CD14-positive monocyte (primary cell): ENCODE data around the gene NLGN1. TPM values are rescaled to one million over a fixed set of nuclear protein-coding genes. Genes with fewer than 3 reads are reported as not detected.

Source experiments
- DNase-seq, 3 donors: peaks; one replicate each; pipeline ENCODE4 v3.0.0-alpha.2; 2011 to 2022
- H2AFZ ChIP-seq: 2 replicates; pipeline ENCODE4 v1.6.0; 2012; ENCODE audit warnings: mild to moderate bottlenecking, low read depth, low read length, inconsistent platforms; ENCODE audit not compliant: insufficient read depth, poor library complexity, severe bottlenecking
- H3K27ac ChIP-seq, 2 donors: 1 replicate in 1 of 2; 2 replicates in 1 of 2; pipeline ENCODE4 v1.5.1; 2012 to 2013; ENCODE audit warnings: low read length in 2 of 2, control low read depth in 1 of 2, inconsistent platforms in 1 of 2, low read depth in 1 of 2, mild to moderate bottlenecking in 1 of 2
- H3K27me3 ChIP-seq, 2 donors: one replicate each; pipeline versions ENCODE4 v1.6.0 to v1.6.1; 2011 to 2013; ENCODE audit warnings: low read length in 2 of 2; ENCODE audit not compliant: control insufficient read depth in 2 of 2, insufficient read depth in 2 of 2
- H3K36me3 ChIP-seq, 2 donors: replicated peaks in 1 of 2; 1 replicate in 1 of 2; 2 replicates in 1 of 2; pipeline versions ENCODE4 v1.5.1 to v1.6.1; 2012 to 2013; ENCODE audit warnings: low read length in 2 of 2, control low read depth in 1 of 2, inconsistent platforms in 1 of 2, mild to moderate bottlenecking in 1 of 2; ENCODE audit not compliant: insufficient read depth in 2 of 2, control insufficient read depth in 1 of 2
- H3K4me1 ChIP-seq, 2 donors: 1 replicate in 1 of 2; 2 replicates in 1 of 2; pipeline versions ENCODE4 v1.5.1 to v1.6.1; 2012 to 2013; ENCODE audit warnings: low read length in 2 of 2, control low read depth in 1 of 2, inconsistent platforms in 1 of 2, mild to moderate bottlenecking in 1 of 2, moderate library complexity in 1 of 2; ENCODE audit not compliant: insufficient read depth in 2 of 2, control insufficient read depth in 1 of 2
- H3K4me2 ChIP-seq: replicated peaks from 2 replicates; pipeline ENCODE3; 2012; ENCODE audit warnings: low read length, moderate library complexity, mild to moderate bottlenecking; ENCODE audit not compliant: poor library complexity, severe bottlenecking; ENCODE audit errors: extremely low read depth
- H3K4me3 ChIP-seq, 3 experiments: fragments of 200-600 bp in 1 of 3; sonication (generic) in 1 of 3; replicated peaks in 1 of 3; 1 replicate in 2 of 3; 2 replicates in 1 of 3; pipeline ENCODE4 v1.5.1; 2011 to 2013; ENCODE audit warnings: low read length in 3 of 3, mild to moderate bottlenecking in 3 of 3, control low read depth in 2 of 3, low read depth in 2 of 3, inconsistent platforms in 1 of 3, moderate library complexity in 1 of 3
- H3K79me2 ChIP-seq: 2 replicates; pipeline ENCODE4 v1.6.0; 2012; ENCODE audit warnings: mild to moderate bottlenecking, control low read depth, inconsistent platforms, low read length, moderate library complexity; ENCODE audit not compliant: insufficient read depth
- H3K9ac ChIP-seq: 2 replicates; pipeline ENCODE4 v1.6.0; 2017; ENCODE audit warnings: low read length, mild to moderate bottlenecking; ENCODE audit not compliant: insufficient read depth, poor library complexity, severe bottlenecking
- H3K9me3 ChIP-seq, 2 donors: replicated peaks in 1 of 2; 1 replicate in 1 of 2; 2 replicates in 1 of 2; pipeline versions ENCODE4 v1.5.1 to v1.6.1; 2012 to 2013; ENCODE audit warnings: low read length in 2 of 2, control low read depth in 1 of 2; ENCODE audit not compliant: control insufficient read depth in 1 of 2, insufficient read depth in 1 of 2
- H4K20me1 ChIP-seq: 2 replicates; pipeline ENCODE4 v1.6.0; 2012; ENCODE audit warnings: mild to moderate bottlenecking, low read length, control low read depth, moderate library complexity; ENCODE audit not compliant: insufficient read depth
- H3K27ac Mint-ChIP-seq, 7 donors: one replicate each; pipeline ENCODE4 v1.8.0; 2020; ENCODE audit warnings: mild to moderate bottlenecking in 7 of 7, mixed read lengths in 7 of 7, moderate library complexity in 6 of 7, inconsistent platforms in 2 of 7
- H3K27me3 Mint-ChIP-seq, 3 donors: one replicate each; pipeline ENCODE4 v1.8.0; 2021 to 2022; ENCODE audit warnings: low read depth in 3 of 3, mild to moderate bottlenecking in 3 of 3, mixed read lengths in 3 of 3, moderate library complexity in 3 of 3, inconsistent platforms in 1 of 3
- H3K36me3 Mint-ChIP-seq, 2 donors: one replicate each; pipeline ENCODE4 v1.8.0; 2020; ENCODE audit warnings: mixed read lengths in 2 of 2, inconsistent platforms in 1 of 2, mild to moderate bottlenecking in 1 of 2
- H3K4me1 Mint-ChIP-seq: one replicate; pipeline ENCODE4 v1.8.0; 2020; ENCODE audit warnings: mild to moderate bottlenecking, mixed read lengths
- H3K4me3 Mint-ChIP-seq, 2 donors: one replicate each; pipeline ENCODE4 v1.8.0; 2020; ENCODE audit warnings: mild to moderate bottlenecking in 2 of 2, mixed read lengths in 2 of 2, moderate library complexity in 1 of 2
- H3K9me3 Mint-ChIP-seq, 7 donors: one replicate each; pipeline ENCODE4 v1.8.0; 2020 to 2022; ENCODE audit warnings: mixed read lengths in 7 of 7, mild to moderate bottlenecking in 6 of 7, moderate library complexity in 6 of 7, inconsistent platforms in 2 of 7
- CTCF ChIP-seq: fragments of 200-600 bp; IDR thresholded peaks from one replicate; pipeline ENCODE4 v1.8.0; 2022; ENCODE audit warnings: antibody characterized with exemption, mild to moderate bottlenecking
- WGBS: methylation state at CpG from one replicate; pipeline ENCODE4 v1.1.5; 2013; ENCODE audit warnings: missing lambda C conversion rate; ENCODE audit not compliant: insufficient coverage; 5-methylcytosine and 5-hydroxymethylcytosine counted together
- intact Hi-C, 2 donors: fragments of 100-400 bp; cut with micrococcal nuclease; formaldehyde crosslinking; loops; one replicate each; pipeline versions ENCODE4 v1.15.0 to v1.15.1; 2023
- polyA plus RNA-seq, 3 donors: library from polyadenylated mRNA; depleted of rRNA in 1 of 3; unstranded in 2 of 3; stranded (reverse) in 1 of 3; fragments of 300-500 nt in 2 of 3; fragments of >200 nt in 1 of 3; fragmentation: Illumina TruSeq in 2 of 3; gene quantifications; 1 replicate in 2 of 3; 2 replicates in 1 of 3; pipeline ENCODE4 v1.2.3, GENCODE V29; 2012 to 2021

The NLGN1 gene
- polyA plus RNA-seq, 3 donors: not detected

- intact Hi-C loops: no loop called here
- no peak overlapping the region for H3K4me3 Mint-ChIP-seq
- H3K9me3 Mint-ChIP-seq: peaks cover 0 to 7% (median 4%) of the 10 kb centered on the region in 7 donors
- Histone ChIP-seq H3K27me3 (no peaks in the 10 kb centered on the region), H3K9me3 (peaks cover 0 to 3% of the 10 kb centered on the region in 2 donors), H3K4me3 (no peak overlapping the region), H3K9ac (no peak overlapping the region), H3K36me3 (no peaks in the 10 kb centered on the region), H3K79me2 (no peaks in the 10 kb centered on the region), H3K4me2 (no peak overlapping the region), H3K4me1 (no peaks in the 10 kb centered on the region), H2AFZ (no peak overlapping the region), H3K27ac (no peak overlapping the region), H4K20me1 (no peaks in the 10 kb centered on the region)
- no peaks in the 10 kb centered on the region for H3K4me1 Mint-ChIP-seq
- H3K27ac Mint-ChIP-seq: no peak overlapping the region
- H3K36me3 Mint-ChIP-seq: no peaks in the 10 kb centered on the region
- DNase-seq: no peak
- TF ChIP-seq CTCF: no peak
- H3K27me3 Mint-ChIP-seq: no peaks in the 10 kb centered on the region
Measured at GRCh38 chr3:174061162-174061561, 663.6 kb downstream of the NLGN1 start.

GRCh38 chr3:174061731-174062130 is 664.2 kb downstream of the NLGN1 start:
- H3K9ac ChIP-seq: no peak overlapping the region
- H3K4me1 ChIP-seq: no peaks in the 10 kb centered on the region
- Mint-ChIP-seq H3K9me3 (peaks cover 0 to 7% (median 4%) of the 10 kb centered on the region in 7 donors), H3K4me1 (no peaks in the 10 kb centered on the region), H3K4me3 (no peak overlapping the region), H3K27me3 (no peaks in the 10 kb centered on the region), H3K27ac (no peak overlapping the region), H3K36me3 (no peaks in the 10 kb centered on the region)
- no peaks in the 10 kb centered on the region for H3K79me2 ChIP-seq
- no peak overlapping the region for H3K27ac ChIP-seq
- no peak for DNase-seq
- H3K36me3 ChIP-seq: no peaks in the 10 kb centered on the region
- peaks cover 0 to 3% of the 10 kb centered on the region in 2 donors for H3K9me3 ChIP-seq
- no peak overlapping the region for H3K4me3 ChIP-seq
- H3K27me3 ChIP-seq: no peaks in the 10 kb centered on the region
- intact Hi-C loops: no loop called here
- no peak overlapping the region for H2AFZ ChIP-seq
- no peak for TF ChIP-seq CTCF
- H4K20me1 ChIP-seq: no peaks in the 10 kb centered on the region
- H3K4me2 ChIP-seq: no peak overlapping the region
- no CpG with 5 or more reads among the region's 1 CpG for WGBS
